ENCODE measurements around the gene CCDC192.

DNA sequence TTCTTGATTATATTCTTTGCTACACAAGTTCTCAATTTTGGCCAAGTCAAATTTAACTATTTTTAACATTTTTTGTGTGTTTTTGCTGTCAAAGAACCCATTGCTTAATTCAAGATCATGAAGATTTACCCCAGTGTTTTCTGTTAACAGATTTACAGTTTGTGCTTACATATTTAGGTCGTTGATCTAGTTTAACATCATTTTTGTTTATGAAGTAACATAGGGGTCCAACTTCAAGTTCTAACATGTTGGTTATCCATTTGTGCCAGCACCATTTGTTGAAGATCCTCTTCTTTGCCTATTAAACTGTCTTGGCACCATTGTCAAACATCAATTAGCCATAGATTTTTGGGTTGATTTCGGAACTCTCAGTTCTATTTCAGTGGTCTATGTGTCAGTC, 71.0 kb downstream of the CCDC192 start:
- TF ChIP-seq, protein P1, sequence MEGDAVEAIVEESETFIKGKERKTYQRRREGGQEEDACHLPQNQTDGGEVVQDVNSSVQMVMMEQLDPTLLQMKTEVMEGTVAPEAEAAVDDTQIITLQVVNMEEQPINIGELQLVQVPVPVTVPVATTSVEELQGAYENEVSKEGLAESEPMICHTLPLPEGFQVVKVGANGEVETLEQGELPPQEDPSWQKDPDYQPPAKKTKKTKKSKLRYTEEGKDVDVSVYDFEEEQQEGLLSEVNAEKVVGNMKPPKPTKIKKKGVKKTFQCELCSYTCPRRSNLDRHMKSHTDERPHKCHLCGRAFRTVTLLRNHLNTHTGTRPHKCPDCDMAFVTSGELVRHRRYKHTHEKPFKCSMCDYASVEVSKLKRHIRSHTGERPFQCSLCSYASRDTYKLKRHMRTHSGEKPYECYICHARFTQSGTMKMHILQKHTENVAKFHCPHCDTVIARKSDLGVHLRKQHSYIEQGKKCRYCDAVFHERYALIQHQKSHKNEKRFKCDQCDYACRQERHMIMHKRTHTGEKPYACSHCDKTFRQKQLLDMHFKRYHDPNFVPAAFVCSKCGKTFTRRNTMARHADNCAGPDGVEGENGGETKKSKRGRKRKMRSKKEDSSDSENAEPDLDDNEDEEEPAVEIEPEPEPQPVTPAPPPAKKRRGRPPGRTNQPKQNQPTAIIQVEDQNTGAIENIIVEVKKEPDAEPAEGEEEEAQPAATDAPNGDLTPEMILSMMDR (IDR thresholded peaks at IDR 0.05), result no peak
- no peak for TF ChIP-seq POLR2A (IDR thresholded peaks at IDR 0.05)
